CD14-positive monocyte (primary cell): Measurements from ENCODE around the gene PGA5. TPM values are rescaled to one million over a fixed set of nuclear protein-coding genes. Genes with fewer than 3 reads are reported as not detected.

Source experiments
- DNase-seq, 3 donors: peaks; one replicate each; pipeline ENCODE4 v3.0.0-alpha.2; 2011 to 2022
- H2AFZ ChIP-seq: 2 replicates; pipeline ENCODE4 v1.6.0; 2012; ENCODE audit warnings: mild to moderate bottlenecking, low read depth, low read length, inconsistent platforms; ENCODE audit not compliant: insufficient read depth, poor library complexity, severe bottlenecking
- H3K27ac ChIP-seq, 2 donors: 1 replicate in 1 of 2; 2 replicates in 1 of 2; pipeline ENCODE4 v1.5.1; 2012 to 2013; ENCODE audit warnings: low read length in 2 of 2, control low read depth in 1 of 2, inconsistent platforms in 1 of 2, low read depth in 1 of 2, mild to moderate bottlenecking in 1 of 2
- H3K27me3 ChIP-seq, 2 donors: one replicate each; pipeline versions ENCODE4 v1.6.0 to v1.6.1; 2011 to 2013; ENCODE audit warnings: low read length in 2 of 2; ENCODE audit not compliant: control insufficient read depth in 2 of 2, insufficient read depth in 2 of 2
- H3K36me3 ChIP-seq, 2 donors: replicated peaks in 1 of 2; 1 replicate in 1 of 2; 2 replicates in 1 of 2; pipeline versions ENCODE4 v1.5.1 to v1.6.1; 2012 to 2013; ENCODE audit warnings: low read length in 2 of 2, control low read depth in 1 of 2, inconsistent platforms in 1 of 2, mild to moderate bottlenecking in 1 of 2; ENCODE audit not compliant: insufficient read depth in 2 of 2, control insufficient read depth in 1 of 2
- H3K4me1 ChIP-seq, 2 donors: 1 replicate in 1 of 2; 2 replicates in 1 of 2; pipeline versions ENCODE4 v1.5.1 to v1.6.1; 2012 to 2013; ENCODE audit warnings: low read length in 2 of 2, control low read depth in 1 of 2, inconsistent platforms in 1 of 2, mild to moderate bottlenecking in 1 of 2, moderate library complexity in 1 of 2; ENCODE audit not compliant: insufficient read depth in 2 of 2, control insufficient read depth in 1 of 2
- H3K4me2 ChIP-seq: replicated peaks from 2 replicates; pipeline ENCODE3; 2012; ENCODE audit warnings: low read length, moderate library complexity, mild to moderate bottlenecking; ENCODE audit not compliant: poor library complexity, severe bottlenecking; ENCODE audit errors: extremely low read depth
- H3K4me3 ChIP-seq, 3 experiments: fragments of 200-600 bp in 1 of 3; sonication (generic) in 1 of 3; replicated peaks in 1 of 3; 1 replicate in 2 of 3; 2 replicates in 1 of 3; pipeline ENCODE4 v1.5.1; 2011 to 2013; ENCODE audit warnings: low read length in 3 of 3, mild to moderate bottlenecking in 3 of 3, control low read depth in 2 of 3, low read depth in 2 of 3, inconsistent platforms in 1 of 3, moderate library complexity in 1 of 3
- H3K79me2 ChIP-seq: 2 replicates; pipeline ENCODE4 v1.6.0; 2012; ENCODE audit warnings: mild to moderate bottlenecking, control low read depth, inconsistent platforms, low read length, moderate library complexity; ENCODE audit not compliant: insufficient read depth
- H3K9ac ChIP-seq: 2 replicates; pipeline ENCODE4 v1.6.0; 2017; ENCODE audit warnings: low read length, mild to moderate bottlenecking; ENCODE audit not compliant: insufficient read depth, poor library complexity, severe bottlenecking
- H3K9me3 ChIP-seq, 2 donors: replicated peaks in 1 of 2; 1 replicate in 1 of 2; 2 replicates in 1 of 2; pipeline versions ENCODE4 v1.5.1 to v1.6.1; 2012 to 2013; ENCODE audit warnings: low read length in 2 of 2, control low read depth in 1 of 2; ENCODE audit not compliant: control insufficient read depth in 1 of 2, insufficient read depth in 1 of 2
- H4K20me1 ChIP-seq: 2 replicates; pipeline ENCODE4 v1.6.0; 2012; ENCODE audit warnings: mild to moderate bottlenecking, low read length, control low read depth, moderate library complexity; ENCODE audit not compliant: insufficient read depth
- H3K27ac Mint-ChIP-seq, 7 donors: one replicate each; pipeline ENCODE4 v1.8.0; 2020; ENCODE audit warnings: mild to moderate bottlenecking in 7 of 7, mixed read lengths in 7 of 7, moderate library complexity in 6 of 7, inconsistent platforms in 2 of 7
- H3K27me3 Mint-ChIP-seq, 3 donors: one replicate each; pipeline ENCODE4 v1.8.0; 2021 to 2022; ENCODE audit warnings: low read depth in 3 of 3, mild to moderate bottlenecking in 3 of 3, mixed read lengths in 3 of 3, moderate library complexity in 3 of 3, inconsistent platforms in 1 of 3
- H3K36me3 Mint-ChIP-seq, 2 donors: one replicate each; pipeline ENCODE4 v1.8.0; 2020; ENCODE audit warnings: mixed read lengths in 2 of 2, inconsistent platforms in 1 of 2, mild to moderate bottlenecking in 1 of 2
- H3K4me1 Mint-ChIP-seq: one replicate; pipeline ENCODE4 v1.8.0; 2020; ENCODE audit warnings: mild to moderate bottlenecking, mixed read lengths
- H3K4me3 Mint-ChIP-seq, 2 donors: one replicate each; pipeline ENCODE4 v1.8.0; 2020; ENCODE audit warnings: mild to moderate bottlenecking in 2 of 2, mixed read lengths in 2 of 2, moderate library complexity in 1 of 2
- H3K9me3 Mint-ChIP-seq, 7 donors: one replicate each; pipeline ENCODE4 v1.8.0; 2020 to 2022; ENCODE audit warnings: mixed read lengths in 7 of 7, mild to moderate bottlenecking in 6 of 7, moderate library complexity in 6 of 7, inconsistent platforms in 2 of 7
- WGBS: methylation state at CpG from one replicate; pipeline ENCODE4 v1.1.5; 2013; ENCODE audit warnings: missing lambda C conversion rate; ENCODE audit not compliant: insufficient coverage; 5-methylcytosine and 5-hydroxymethylcytosine counted together
- intact Hi-C, 2 donors: fragments of 100-400 bp; cut with micrococcal nuclease; formaldehyde crosslinking; loops; one replicate each; pipeline versions ENCODE4 v1.15.0 to v1.15.1; 2023
- polyA plus RNA-seq, 3 donors: library from polyadenylated mRNA; depleted of rRNA in 1 of 3; unstranded in 2 of 3; stranded (reverse) in 1 of 3; fragments of 300-500 nt in 2 of 3; fragments of >200 nt in 1 of 3; fragmentation: Illumina TruSeq in 2 of 3; gene quantifications; 1 replicate in 2 of 3; 2 replicates in 1 of 3; pipeline ENCODE4 v1.2.3, GENCODE V29; 2012 to 2021
- TF ChIP-seq, protein P1 (sequence below): fragments of 200-600 bp; IDR thresholded peaks from one replicate; pipeline ENCODE4 v1.8.0; 2022; ENCODE audit warnings: antibody characterized with exemption, mild to moderate bottlenecking

Gene PGA5
- polyA plus RNA-seq, 3 donors: 1.0 to 3.6 (median 2.0) TPM

DNA sequence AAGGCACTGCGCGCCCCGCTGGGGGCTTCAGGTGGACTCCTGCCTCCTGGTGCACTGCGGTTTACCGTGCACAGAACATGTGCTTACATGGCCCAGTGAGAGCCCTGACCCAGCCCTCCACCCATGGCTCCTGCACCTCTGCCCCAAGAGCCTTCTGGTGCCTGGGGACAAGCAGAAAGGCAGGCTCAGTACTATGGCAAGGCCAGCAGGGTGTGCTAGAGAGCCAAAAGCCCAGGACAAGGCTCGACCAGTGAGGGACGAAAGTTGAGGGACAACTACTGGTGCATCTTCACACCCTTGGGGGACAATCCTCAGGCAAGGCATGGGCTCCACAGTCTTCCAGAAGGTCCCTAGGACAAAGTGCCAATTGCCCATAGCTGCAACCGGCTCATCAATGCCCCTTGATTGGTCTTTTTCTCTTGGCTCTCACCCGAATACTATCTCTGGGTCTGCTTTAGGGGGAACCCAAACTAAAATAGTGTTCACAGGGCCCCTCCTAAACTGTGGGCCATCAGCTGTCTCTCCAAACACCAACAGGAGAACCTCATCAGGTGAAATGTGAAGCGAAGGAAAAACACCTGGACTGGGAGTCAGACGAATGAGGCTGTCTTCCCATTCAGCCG is 13.5 kb downstream of the PGA5 start:
- Histone ChIP-seq H3K27me3 (no peaks in the 10 kb centered on the region), H3K79me2 (no peaks in the 10 kb centered on the region), H3K4me2 (no peak overlapping the region), H3K9me3 (no peaks in the 10 kb centered on the region), H3K36me3 (no peaks in the 10 kb centered on the region), H2AFZ (peak overlapping the region; percentile 43), H3K27ac (no peak overlapping the region), H3K4me3 (no peak overlapping the region), H3K4me1 (peaks cover 21 to 23% of the 10 kb centered on the region in 2 donors), H4K20me1 (no peaks in the 10 kb centered on the region), H3K9ac (no peak overlapping the region)
- H3K36me3 Mint-ChIP-seq: no peaks in the 10 kb centered on the region
- WGBS: 60% methylated on average over 10 of the region's 12 CpGs
- H3K27me3 Mint-ChIP-seq: peaks cover 0 to 6% (median 5%) of the 10 kb centered on the region in 3 donors
- no peak overlapping the region for H3K4me3 Mint-ChIP-seq
- peak; percentile 59 to 69 (median 64) for DNase-seq
- no peak overlapping the region for H3K27ac Mint-ChIP-seq
- intact Hi-C loops: no loop called here
- H3K4me1 Mint-ChIP-seq: peaks cover 21% of the 10 kb centered on the region
- no peaks in the 10 kb centered on the region for H3K9me3 Mint-ChIP-seq
- TF ChIP-seq, protein P1, sequence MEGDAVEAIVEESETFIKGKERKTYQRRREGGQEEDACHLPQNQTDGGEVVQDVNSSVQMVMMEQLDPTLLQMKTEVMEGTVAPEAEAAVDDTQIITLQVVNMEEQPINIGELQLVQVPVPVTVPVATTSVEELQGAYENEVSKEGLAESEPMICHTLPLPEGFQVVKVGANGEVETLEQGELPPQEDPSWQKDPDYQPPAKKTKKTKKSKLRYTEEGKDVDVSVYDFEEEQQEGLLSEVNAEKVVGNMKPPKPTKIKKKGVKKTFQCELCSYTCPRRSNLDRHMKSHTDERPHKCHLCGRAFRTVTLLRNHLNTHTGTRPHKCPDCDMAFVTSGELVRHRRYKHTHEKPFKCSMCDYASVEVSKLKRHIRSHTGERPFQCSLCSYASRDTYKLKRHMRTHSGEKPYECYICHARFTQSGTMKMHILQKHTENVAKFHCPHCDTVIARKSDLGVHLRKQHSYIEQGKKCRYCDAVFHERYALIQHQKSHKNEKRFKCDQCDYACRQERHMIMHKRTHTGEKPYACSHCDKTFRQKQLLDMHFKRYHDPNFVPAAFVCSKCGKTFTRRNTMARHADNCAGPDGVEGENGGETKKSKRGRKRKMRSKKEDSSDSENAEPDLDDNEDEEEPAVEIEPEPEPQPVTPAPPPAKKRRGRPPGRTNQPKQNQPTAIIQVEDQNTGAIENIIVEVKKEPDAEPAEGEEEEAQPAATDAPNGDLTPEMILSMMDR: peak; percentile 93

DNA sequence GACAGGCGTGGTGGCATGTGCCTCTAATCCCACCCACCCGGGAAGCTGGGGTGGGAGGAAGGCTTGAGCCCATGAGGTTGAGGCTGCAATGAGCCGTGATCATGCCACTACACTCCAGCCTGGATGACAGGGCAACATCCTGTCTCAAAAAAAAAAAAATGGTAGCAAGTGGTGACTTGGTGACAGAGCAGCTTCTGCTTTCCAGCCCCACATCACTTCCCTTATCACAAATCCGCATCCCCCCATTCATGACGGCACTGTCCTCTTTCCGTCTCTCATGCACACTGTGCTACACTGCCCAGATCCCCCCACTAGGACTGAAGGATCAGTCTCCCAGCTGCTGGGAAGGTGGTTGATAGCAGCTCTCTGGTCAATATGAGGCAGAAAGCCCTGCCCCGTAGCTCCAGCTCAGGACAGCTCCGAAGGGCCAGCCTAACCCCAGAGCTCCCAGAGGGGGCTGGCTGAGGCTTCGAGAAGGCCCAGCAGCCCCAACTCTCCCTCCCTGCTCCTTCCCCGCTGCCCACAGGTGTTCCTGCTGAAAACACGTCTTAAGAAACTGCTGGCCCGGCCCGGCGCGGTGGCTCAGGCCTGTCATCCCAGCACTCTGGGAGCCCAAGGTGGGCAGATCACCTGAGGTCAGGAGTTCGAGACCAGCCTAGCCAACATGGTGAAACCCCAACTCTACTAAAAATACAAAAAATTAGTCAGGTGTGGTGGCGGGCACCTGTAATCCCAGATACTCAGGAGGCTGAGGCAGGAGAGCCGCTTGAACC is 15.9 kb downstream of the PGA5 start:
- Histone ChIP-seq H3K36me3 (no peaks in the 10 kb centered on the region), H3K4me2 (no peak overlapping the region), H4K20me1 (no peaks in the 10 kb centered on the region), H3K4me1 (peaks cover 18 to 20% of the 10 kb centered on the region in 2 donors), H2AFZ (peak overlapping the region; percentile 47), H3K27me3 (no peaks in the 10 kb centered on the region), H3K9ac (no peak overlapping the region), H3K27ac (peak overlapping the region; percentile 6 to 31), H3K4me3 (no peak overlapping the region), H3K79me2 (no peaks in the 10 kb centered on the region), H3K9me3 (no peaks in the 10 kb centered on the region)
- Mint-ChIP-seq H3K4me1 (peaks cover 20% of the 10 kb centered on the region), H3K4me3 (peak overlapping the region in 1 of 2 donors; percentile 71), H3K9me3 (no peaks in the 10 kb centered on the region), H3K27ac (peak overlapping the region in 4 of 7 donors; percentile 37 to 77 (median 54)), H3K36me3 (no peaks in the 10 kb centered on the region), H3K27me3 (peaks cover 0 to 2% (median 2%) of the 10 kb centered on the region in 3 donors)
- DNase-seq: peak; percentile 59 to 74 (median 69)
- 91% methylated on average over 11 of the region's 18 CpGs for WGBS
- TF ChIP-seq, protein P1: no peak
- intact Hi-C loops: no loop called here
